ENCODE measurements around the gene ZNF827. TPM values are rescaled to one million over a fixed set of nuclear protein-coding genes. Genes with fewer than 3 reads are reported as not detected.

The ZNF827 gene
- total RNA-seq, 1 donor from 2014 or later = 23.8 TPM

- H3K27ac Mint-ChIP-seq (ENCODE audit: unreplicated experiment) = no peak overlapping the region
- H3K36me3 Mint-ChIP-seq (ENCODE audit: low read depth) = peaks cover 20% of the 10 kb centered on the region
- H3K4me3 Mint-ChIP-seq (ENCODE audit: unreplicated experiment) = no peak overlapping the region
- no peaks in the 10 kb centered on the region for H3K27me3 Mint-ChIP-seq (ENCODE audit: low read depth)
- H3K4me1 Mint-ChIP-seq (ENCODE audit: low read depth) = peaks cover 16% of the 10 kb centered on the region
- DNase-seq (ENCODE audit: low spot score) = no peak
- no peak for TF ChIP-seq CTCF (IDR thresholded peaks at IDR 0.05)
- no peaks in the 10 kb centered on the region for H3K9me3 Mint-ChIP-seq (ENCODE audit: low read depth)
Observed at GRCh38 chr4:145899886-145900460, 38.6 kb downstream of the ZNF827 start.

- Mint-ChIP-seq H3K27ac (ENCODE audit: unreplicated experiment) (no peak overlapping the region), H3K9me3 (ENCODE audit: low read depth) (no peaks in the 10 kb centered on the region), H3K4me1 (ENCODE audit: low read depth) (peaks cover 11% of the 10 kb centered on the region), H3K27me3 (ENCODE audit: low read depth) (no peaks in the 10 kb centered on the region), H3K4me3 (ENCODE audit: unreplicated experiment) (no peak overlapping the region), H3K36me3 (ENCODE audit: low read depth) (peaks cover 18% of the 10 kb centered on the region)
- DNase-seq (ENCODE audit: low spot score) = no peak
- TF ChIP-seq CTCF (IDR thresholded peaks at IDR 0.05) = no peak
Observed at GRCh38 chr4:145898926-145899531, 39.6 kb downstream of the ZNF827 start.

- Mint-ChIP-seq H3K27ac (ENCODE audit: unreplicated experiment) (no peak overlapping the region), H3K36me3 (ENCODE audit: low read depth) (peaks cover 18% of the 10 kb centered on the region)
- no peak for TF ChIP-seq CTCF (IDR thresholded peaks at IDR 0.05)
Observed at GRCh38 chr4:145898466-145898865, 40.2 kb downstream of the ZNF827 start.

GRCh38 chr4:145895056-145895455 lies 43.6 kb downstream of the ZNF827 start:
- Mint-ChIP-seq H3K27me3 (ENCODE audit: low read depth) (no peaks in the 10 kb centered on the region), H3K4me1 (ENCODE audit: low read depth) (peaks cover 23% of the 10 kb centered on the region), H3K27ac (ENCODE audit: unreplicated experiment) (no peak overlapping the region), H3K4me3 (ENCODE audit: unreplicated experiment) (no peak overlapping the region), H3K36me3 (ENCODE audit: low read depth) (peaks cover 8% of the 10 kb centered on the region), H3K9me3 (ENCODE audit: low read depth) (no peaks in the 10 kb centered on the region)
- DNase-seq (ENCODE audit: low spot score) = no peak
- no peak for TF ChIP-seq CTCF (IDR thresholded peaks at IDR 0.05)

More at GRCh38 chr4:145898466-145898865, 40.2 kb downstream of the ZNF827 start:
- H3K4me1 Mint-ChIP-seq (ENCODE audit: low read depth) = peaks cover 13% of the 10 kb centered on the region
- H3K9me3 Mint-ChIP-seq (ENCODE audit: low read depth) = no peaks in the 10 kb centered on the region
- H3K27me3 Mint-ChIP-seq (ENCODE audit: low read depth) = no peaks in the 10 kb centered on the region
- no peak for DNase-seq (ENCODE audit: low spot score)
- H3K4me3 Mint-ChIP-seq (ENCODE audit: unreplicated experiment) = no peak overlapping the region

GRCh38 chr4:145891958-145892357 lies 46.7 kb downstream of the ZNF827 start:
- H3K4me3 Mint-ChIP-seq (ENCODE audit: unreplicated experiment) = no peak overlapping the region
- H3K36me3 Mint-ChIP-seq (ENCODE audit: low read depth) = peaks cover 8% of the 10 kb centered on the region
- no peak for DNase-seq (ENCODE audit: low spot score)
- H3K4me1 Mint-ChIP-seq (ENCODE audit: low read depth) = peaks cover 32% of the 10 kb centered on the region
- no peak for TF ChIP-seq CTCF (IDR thresholded peaks at IDR 0.05)
- no peak overlapping the region for H3K27ac Mint-ChIP-seq (ENCODE audit: unreplicated experiment)
- no peaks in the 10 kb centered on the region for H3K9me3 Mint-ChIP-seq (ENCODE audit: low read depth)
- no peaks in the 10 kb centered on the region for H3K27me3 Mint-ChIP-seq (ENCODE audit: low read depth)

Measured in chondrocyte (in vitro differentiated cells).